ENCODE measurements around the gene AKT3.

DNA sequence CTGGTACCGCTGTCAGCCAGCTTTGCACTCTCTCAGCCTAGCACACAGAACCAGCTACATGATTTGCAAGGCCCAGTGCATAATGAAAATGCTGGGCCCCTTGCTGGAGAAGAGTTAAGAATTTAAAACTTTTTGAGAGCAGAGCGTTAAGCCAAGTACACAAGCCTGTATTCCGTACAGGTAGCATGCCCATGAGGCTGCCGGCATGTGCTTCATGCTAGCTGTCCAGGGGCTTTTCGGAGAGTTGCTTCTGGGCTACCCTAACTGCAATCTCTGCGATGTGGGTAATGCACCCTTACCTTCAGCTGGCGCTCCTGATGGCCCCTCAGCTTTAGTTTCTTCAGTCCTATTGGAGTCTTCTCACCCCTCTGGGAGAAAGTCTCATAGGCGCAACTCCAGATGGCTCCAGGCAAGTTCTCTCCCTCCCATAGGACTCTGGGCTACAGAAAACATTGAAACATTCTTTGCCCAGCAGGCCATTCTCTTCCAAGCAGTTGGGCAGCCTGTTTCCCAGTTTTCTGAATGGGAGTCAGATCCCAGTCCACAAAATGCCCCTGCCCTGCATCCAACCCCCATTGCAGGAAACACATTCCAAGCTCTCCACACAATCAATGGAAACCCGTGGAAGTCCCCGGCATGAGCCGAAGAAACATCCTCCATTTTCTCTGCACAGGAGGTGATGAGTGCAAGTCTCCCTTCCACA, 5.7 kb upstream of the AKT3 start:
- TF ChIP-seq, protein P1, sequence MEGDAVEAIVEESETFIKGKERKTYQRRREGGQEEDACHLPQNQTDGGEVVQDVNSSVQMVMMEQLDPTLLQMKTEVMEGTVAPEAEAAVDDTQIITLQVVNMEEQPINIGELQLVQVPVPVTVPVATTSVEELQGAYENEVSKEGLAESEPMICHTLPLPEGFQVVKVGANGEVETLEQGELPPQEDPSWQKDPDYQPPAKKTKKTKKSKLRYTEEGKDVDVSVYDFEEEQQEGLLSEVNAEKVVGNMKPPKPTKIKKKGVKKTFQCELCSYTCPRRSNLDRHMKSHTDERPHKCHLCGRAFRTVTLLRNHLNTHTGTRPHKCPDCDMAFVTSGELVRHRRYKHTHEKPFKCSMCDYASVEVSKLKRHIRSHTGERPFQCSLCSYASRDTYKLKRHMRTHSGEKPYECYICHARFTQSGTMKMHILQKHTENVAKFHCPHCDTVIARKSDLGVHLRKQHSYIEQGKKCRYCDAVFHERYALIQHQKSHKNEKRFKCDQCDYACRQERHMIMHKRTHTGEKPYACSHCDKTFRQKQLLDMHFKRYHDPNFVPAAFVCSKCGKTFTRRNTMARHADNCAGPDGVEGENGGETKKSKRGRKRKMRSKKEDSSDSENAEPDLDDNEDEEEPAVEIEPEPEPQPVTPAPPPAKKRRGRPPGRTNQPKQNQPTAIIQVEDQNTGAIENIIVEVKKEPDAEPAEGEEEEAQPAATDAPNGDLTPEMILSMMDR (optimal IDR thresholded peaks at IDR 0.05 in 1 of 3, IDR thresholded peaks at IDR 0.05 in 1 of 3, conservative IDR thresholded peaks at IDR 0.05 in 1 of 3; ENCODE audit: extremely low read depth in 1 of 3, insufficient read depth in 2 of 3, low read length in 3 of 3): no peak
- TF ChIP-seq EZH2 (IDR thresholded peaks at IDR 0.05; ENCODE audit: low read length): no peak
